ENCODE results near the gene DHX9. TPM values are rescaled to one million over a fixed set of nuclear protein-coding genes. Genes with fewer than 3 reads are reported as not detected.
"Not testable (repeated sequence)": the region's sequence is repeated elsewhere in the genome, so short reads cannot be mapped to it uniquely, and the experiment has no call there.

Gene DHX9
- total RNA-seq, 1 experiment from 2014 or later: 176 TPM

- no peak for DNase-seq (ENCODE audit: low spot score)
Observed at GRCh38 chr1:182889997-182890396, 50.9 kb downstream of the DHX9 start.

- DNase-seq (ENCODE audit: low spot score): no peak
Observed at GRCh38 chr1:182890927-182891610, 51.9 kb downstream of the DHX9 start.

GRCh38 chr1:182897696-182898095 is 58.5 kb downstream of the DHX9 start:
- DNase-seq (ENCODE audit: low spot score): no peak

- not testable (repeated sequence) for DNase-seq (ENCODE audit: low spot score)
Observed at GRCh38 chr1:182901946-182902345, 62.8 kb downstream of the DHX9 start.

- no peak for DNase-seq (ENCODE audit: low spot score)
Observed at GRCh38 chr1:182905321-182905720, 66.2 kb downstream of the DHX9 start.

GRCh38 chr1:182909578-182909977 is 70.4 kb downstream of the DHX9 start:
- DNase-seq (ENCODE audit: low spot score): no peak

GRCh38 chr1:182910143-182910542 is 71.0 kb downstream of the DHX9 start:
- no peak for DNase-seq (ENCODE audit: low spot score)

GRCh38 chr1:182913401-182913800 is 74.3 kb downstream of the DHX9 start:
- no peak for DNase-seq (ENCODE audit: low spot score)

GRCh38 chr1:182917378-182917777 is 78.2 kb downstream of the DHX9 start:
- DNase-seq (ENCODE audit: low spot score): peak; percentile 21

GRCh38 chr1:182925661-182926060 is 86.5 kb downstream of the DHX9 start:
- DNase-seq (ENCODE audit: low spot score): no peak

GRCh38 chr1:182927693-182928433 is 88.7 kb downstream of the DHX9 start:
- DNase-seq (ENCODE audit: low spot score): no peak

GRCh38 chr1:182930985-182931384 is 91.8 kb downstream of the DHX9 start:
- no peak for DNase-seq (ENCODE audit: low spot score)

GRCh38 chr1:182935716-182936115 is 96.6 kb downstream of the DHX9 start:
- DNase-seq (ENCODE audit: low spot score): no peak

Other genes starting within 250 kb of the DHX9 start
- gene RGS16, start 235.0 kb upstream of the DHX9 start, total RNA-seq (2014; rRNA removed; shearing (Covaris generic)): 12.8 and 23.4 TPM in 2 replicates
- gene RGS8, start 154.8 kb upstream of the DHX9 start, total RNA-seq (2014; rRNA removed; shearing (Covaris generic)): 0.29 TPM in 1 of 2 replicates, not detected in the other
- gene NPL, start 49.6 kb upstream of the DHX9 start, total RNA-seq (2014; rRNA removed; shearing (Covaris generic)): 1.9 and 3.8 TPM in 2 replicates
- gene SHCBP1L, start 113.8 kb downstream of the DHX9 start, total RNA-seq (2014; rRNA removed; shearing (Covaris generic)): not detected in 2 replicates
- gene LAMC1, start 184.1 kb downstream of the DHX9 start, total RNA-seq (2014; rRNA removed; shearing (Covaris generic)): 143 and 190 TPM in 2 replicates

Data from A172 (cell line).